Liver (tissue), 3 donors: ENCODE results near the gene TMEM254.

Experiments
- CTCF ChIP-seq: fragments of 150-350 bp; IDR thresholded peaks from 2 replicates; pipeline ENCODE4 v1.5.1; 2017; ENCODE audit warnings: improper control_type of control experiment, low read depth, low read length; ENCODE audit not compliant: missing input control
- GABPA ChIP-seq, 2 donors: IDR thresholded peaks in 1 of 2; conservative IDR thresholded peaks in 1 of 2; 2 replicates each; pipeline ENCODE4 v1.6.1; 2016; ENCODE audit warnings: antibody characterized with exemption in 2 of 2, mild to moderate bottlenecking in 1 of 2, moderate library complexity in 1 of 2
- JUND ChIP-seq, 2 donors: IDR thresholded peaks; 2 replicates each; pipeline ENCODE4 v1.6.1; 2016; ENCODE audit warnings: antibody characterized with exemption in 2 of 2
- MAX ChIP-seq: IDR thresholded peaks from 2 replicates; pipeline ENCODE4 v1.6.1; 2016; ENCODE audit warnings: antibody characterized with exemption
- NR2F2 ChIP-seq: IDR thresholded peaks from 2 replicates; pipeline ENCODE4 v1.6.1; 2016; ENCODE audit warnings: antibody characterized with exemption
- RXRA ChIP-seq, 2 donors: IDR thresholded peaks; 2 replicates each; pipeline ENCODE4 v1.6.1; 2017 to 2018; ENCODE audit warnings: antibody characterized with exemption in 2 of 2, mild to moderate bottlenecking in 1 of 2
- TF ChIP-seq, protein P1 (sequence below): IDR thresholded peaks from 2 replicates; pipeline ENCODE4 v1.6.1; 2016; ENCODE audit warnings: antibody characterized with exemption
- TF ChIP-seq, protein P2 (sequence below): IDR thresholded peaks from 2 replicates; pipeline ENCODE4 v1.6.1; 2016; ENCODE audit warnings: antibody characterized with exemption
- donor health status: healthy.
- donor health status: healthy.

- no peak for TF ChIP-seq JUND (IDR thresholded peaks at IDR 0.05)
- TF ChIP-seq GABPA (IDR thresholded peaks at IDR 0.05 in 1 of 2, conservative IDR thresholded peaks at IDR 0.05 in 1 of 2), result no peak
- no peak for TF ChIP-seq NR2F2
- TF ChIP-seq, protein P1, sequence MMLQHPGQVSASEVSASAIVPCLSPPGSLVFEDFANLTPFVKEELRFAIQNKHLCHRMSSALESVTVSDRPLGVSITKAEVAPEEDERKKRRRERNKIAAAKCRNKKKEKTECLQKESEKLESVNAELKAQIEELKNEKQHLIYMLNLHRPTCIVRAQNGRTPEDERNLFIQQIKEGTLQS, result no peak
- no peak for TF ChIP-seq CTCF
- TF ChIP-seq RXRA (IDR thresholded peaks at IDR 0.05), result no peak
- TF ChIP-seq, protein P2, sequence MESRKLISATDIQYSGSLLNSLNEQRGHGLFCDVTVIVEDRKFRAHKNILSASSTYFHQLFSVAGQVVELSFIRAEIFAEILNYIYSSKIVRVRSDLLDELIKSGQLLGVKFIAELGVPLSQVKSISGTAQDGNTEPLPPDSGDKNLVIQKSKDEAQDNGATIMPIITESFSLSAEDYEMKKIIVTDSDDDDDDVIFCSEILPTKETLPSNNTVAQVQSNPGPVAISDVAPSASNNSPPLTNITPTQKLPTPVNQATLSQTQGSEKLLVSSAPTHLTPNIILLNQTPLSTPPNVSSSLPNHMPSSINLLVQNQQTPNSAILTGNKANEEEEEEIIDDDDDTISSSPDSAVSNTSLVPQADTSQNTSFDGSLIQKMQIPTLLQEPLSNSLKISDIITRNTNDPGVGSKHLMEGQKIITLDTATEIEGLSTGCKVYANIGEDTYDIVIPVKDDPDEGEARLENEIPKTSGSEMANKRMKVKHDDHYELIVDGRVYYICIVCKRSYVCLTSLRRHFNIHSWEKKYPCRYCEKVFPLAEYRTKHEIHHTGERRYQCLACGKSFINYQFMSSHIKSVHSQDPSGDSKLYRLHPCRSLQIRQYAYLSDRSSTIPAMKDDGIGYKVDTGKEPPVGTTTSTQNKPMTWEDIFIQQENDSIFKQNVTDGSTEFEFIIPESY, result no peak
- no peak for TF ChIP-seq MAX
Observed at GRCh38 chr10:80137920-80138319, 59.5 kb downstream of the TMEM254 start.
